ENCODE data around the gene DPYSL4. TPM values are rescaled to one million over a fixed set of nuclear protein-coding genes. Genes with fewer than 3 reads are reported as not detected.

DPYSL4 gene
- total RNA-seq, 2 experiments from 2014 or later: 20.9 to 23.2 TPM

DNA sequence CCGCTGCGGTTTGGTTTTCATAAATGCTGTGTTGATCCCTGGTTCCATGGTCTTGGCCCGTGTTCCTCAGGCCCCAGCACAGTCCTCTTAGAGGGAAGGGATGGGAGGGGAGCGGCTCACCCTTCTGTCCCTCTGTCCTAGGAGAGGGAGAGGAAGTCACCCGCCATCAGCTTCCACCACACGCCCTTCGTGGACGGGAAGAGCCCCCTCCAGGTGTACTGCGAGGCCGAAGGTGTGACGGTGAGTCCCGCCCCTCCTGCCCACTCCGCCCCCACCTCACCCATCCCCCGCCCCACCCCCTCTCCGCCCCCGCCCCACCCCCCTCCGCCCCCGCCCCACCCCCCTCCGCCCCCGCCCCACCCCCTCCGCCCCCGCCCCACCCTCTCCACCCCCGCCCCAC, 37.5 kb upstream of the DPYSL4 start:
- ChIA-PET POLR2A (no interaction called here), CTCF (no interaction called here)
- H3K4me1 Mint-ChIP-seq (ENCODE audit: low read depth): no peaks in the 10 kb centered on the region
- no peaks in the 10 kb centered on the region for H3K9me3 Mint-ChIP-seq
- ATAC-seq: peak; percentile 34
- no peaks in the 10 kb centered on the region for H3K27me3 Mint-ChIP-seq
- TF ChIP-seq, protein P1, sequence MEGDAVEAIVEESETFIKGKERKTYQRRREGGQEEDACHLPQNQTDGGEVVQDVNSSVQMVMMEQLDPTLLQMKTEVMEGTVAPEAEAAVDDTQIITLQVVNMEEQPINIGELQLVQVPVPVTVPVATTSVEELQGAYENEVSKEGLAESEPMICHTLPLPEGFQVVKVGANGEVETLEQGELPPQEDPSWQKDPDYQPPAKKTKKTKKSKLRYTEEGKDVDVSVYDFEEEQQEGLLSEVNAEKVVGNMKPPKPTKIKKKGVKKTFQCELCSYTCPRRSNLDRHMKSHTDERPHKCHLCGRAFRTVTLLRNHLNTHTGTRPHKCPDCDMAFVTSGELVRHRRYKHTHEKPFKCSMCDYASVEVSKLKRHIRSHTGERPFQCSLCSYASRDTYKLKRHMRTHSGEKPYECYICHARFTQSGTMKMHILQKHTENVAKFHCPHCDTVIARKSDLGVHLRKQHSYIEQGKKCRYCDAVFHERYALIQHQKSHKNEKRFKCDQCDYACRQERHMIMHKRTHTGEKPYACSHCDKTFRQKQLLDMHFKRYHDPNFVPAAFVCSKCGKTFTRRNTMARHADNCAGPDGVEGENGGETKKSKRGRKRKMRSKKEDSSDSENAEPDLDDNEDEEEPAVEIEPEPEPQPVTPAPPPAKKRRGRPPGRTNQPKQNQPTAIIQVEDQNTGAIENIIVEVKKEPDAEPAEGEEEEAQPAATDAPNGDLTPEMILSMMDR (IDR thresholded peaks at IDR 0.05): no peak
- no peaks in the 10 kb centered on the region for H3K36me3 Mint-ChIP-seq (ENCODE audit: low read depth)
- H3K27ac Mint-ChIP-seq: no peak overlapping the region
- no peak overlapping the region for H3K4me3 Mint-ChIP-seq
- DNase-seq: no peak
- intact Hi-C loops (cut with micrococcal nuclease): no loop called here

DNA sequence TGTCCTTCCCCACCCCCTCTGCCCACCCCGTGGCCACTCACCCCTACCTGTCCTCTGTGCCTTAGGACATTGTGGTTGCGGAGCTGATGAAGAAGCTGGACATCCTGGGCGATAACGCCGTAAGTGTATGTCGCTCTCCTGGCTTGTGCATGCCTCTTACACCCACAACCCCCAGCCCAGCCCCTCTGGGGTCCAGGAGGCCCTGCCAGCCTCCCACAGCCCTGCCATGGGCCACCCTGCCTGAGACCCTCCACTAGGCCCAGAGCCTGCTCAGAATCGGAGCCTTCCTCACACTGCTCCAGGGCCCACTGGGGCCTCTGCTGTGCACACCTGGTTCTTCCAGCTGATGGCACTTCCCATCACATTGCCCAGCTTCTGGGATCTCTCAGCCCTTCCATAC, 36.8 kb upstream of the DPYSL4 start:
- POLR2A ChIA-PET: no interaction called here
- no peak for ATAC-seq
- no peaks in the 10 kb centered on the region for H3K36me3 Mint-ChIP-seq (ENCODE audit: low read depth)
- no peak overlapping the region for H3K27ac Mint-ChIP-seq
- TF ChIP-seq, protein P1 (IDR thresholded peaks at IDR 0.05): no peak
- H3K9me3 Mint-ChIP-seq: no peaks in the 10 kb centered on the region
- CTCF ChIA-PET: no interaction called here
- no peak for DNase-seq
- H3K4me1 Mint-ChIP-seq (ENCODE audit: low read depth): no peaks in the 10 kb centered on the region
- intact Hi-C loops (cut with micrococcal nuclease): no loop called here
- H3K27me3 Mint-ChIP-seq: no peaks in the 10 kb centered on the region
- H3K4me3 Mint-ChIP-seq: no peak overlapping the region

DNA sequence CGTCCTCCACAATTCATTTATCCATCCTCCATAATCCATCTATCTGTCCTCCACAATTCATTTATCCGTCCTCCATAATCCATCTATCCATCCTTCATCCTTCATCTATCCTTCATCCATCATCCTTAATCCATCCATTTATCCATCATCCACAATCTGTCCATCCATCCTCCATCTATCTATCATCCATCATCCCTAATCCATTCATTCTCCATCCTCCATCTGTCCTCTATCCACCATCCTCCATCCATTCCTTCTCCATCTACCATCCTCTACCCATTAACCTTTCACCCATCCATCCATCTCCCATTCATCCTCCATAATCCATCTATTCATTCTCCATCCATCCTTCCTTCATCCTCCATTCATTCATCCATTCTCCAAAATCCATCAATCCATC, 36.0 kb upstream of the DPYSL4 start:
- Mint-ChIP-seq H3K9me3 (no peaks in the 10 kb centered on the region), H3K27me3 (no peaks in the 10 kb centered on the region), H3K27ac (no peak overlapping the region), H3K4me3 (no peak overlapping the region), H3K4me1 (ENCODE audit: low read depth) (no peaks in the 10 kb centered on the region), H3K36me3 (ENCODE audit: low read depth) (no peaks in the 10 kb centered on the region)
- ATAC-seq (no peak), DNase-seq (no peak)
- POLR2A ChIA-PET: no interaction called here
- CTCF ChIA-PET: no interaction called here
- TF ChIP-seq, protein P1 (IDR thresholded peaks at IDR 0.05): no peak
- intact Hi-C loops (cut with micrococcal nuclease): no loop called here

DNA sequence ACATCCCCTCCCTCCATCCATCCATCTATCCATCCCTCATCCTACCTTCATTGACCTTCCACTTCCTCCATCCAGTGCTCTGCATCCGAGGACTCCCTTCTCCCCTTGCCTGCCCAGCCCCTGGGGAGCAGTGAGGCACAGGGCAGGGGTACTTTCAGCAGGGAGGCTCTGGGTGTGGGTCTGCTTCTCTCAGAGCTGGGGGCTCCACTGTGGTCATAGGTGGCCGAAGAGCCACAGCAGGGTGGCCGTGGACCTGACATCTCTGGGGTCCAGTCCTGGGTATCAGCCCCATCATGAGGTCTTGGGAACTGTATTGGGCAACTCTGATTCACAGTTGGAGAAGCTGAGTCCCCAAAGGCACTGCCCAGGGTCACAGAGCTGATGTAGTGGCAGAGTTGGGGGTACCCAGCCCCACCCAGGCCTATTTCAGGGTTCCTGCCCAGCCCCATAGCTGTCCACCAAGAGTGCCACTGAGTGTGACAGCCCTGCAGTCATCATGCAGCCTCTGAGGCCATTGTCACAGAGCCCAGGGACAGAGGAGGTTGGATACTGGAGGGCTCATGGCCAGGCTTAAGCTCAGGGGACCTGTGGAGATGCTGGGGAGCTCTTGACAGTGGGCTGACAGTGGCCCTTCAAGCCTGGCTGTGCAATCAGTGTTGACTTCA, 35.3 kb upstream of the DPYSL4 start:
- H3K4me3 Mint-ChIP-seq: no peak overlapping the region
- H3K27ac Mint-ChIP-seq: no peak overlapping the region
- ChIA-PET POLR2A (no interaction called here), CTCF (interaction anchor here (1.4 kb wide), 1 partner anchor 9 kb away, joined by 5 read pairs; no protein-coding TSS in a partner anchor)
- H3K4me1 Mint-ChIP-seq (ENCODE audit: low read depth): no peaks in the 10 kb centered on the region
- H3K36me3 Mint-ChIP-seq (ENCODE audit: low read depth): no peaks in the 10 kb centered on the region
- DNase-seq: no peak
- intact Hi-C loops (cut with micrococcal nuclease): no loop called here
- no peaks in the 10 kb centered on the region for H3K9me3 Mint-ChIP-seq
- ATAC-seq: no peak
- TF ChIP-seq, protein P1 (IDR thresholded peaks at IDR 0.05): no peak
- no peaks in the 10 kb centered on the region for H3K27me3 Mint-ChIP-seq

- ATAC-seq: no peak
- H3K36me3 Mint-ChIP-seq (ENCODE audit: low read depth): no peaks in the 10 kb centered on the region
- TF ChIP-seq, protein P1 (IDR thresholded peaks at IDR 0.05): no peak
- ChIA-PET CTCF (interaction anchor here (1.4 kb wide), 1 partner anchor 10 kb away, joined by 5 read pairs; no protein-coding TSS in a partner anchor), POLR2A (no interaction called here)
- H3K27me3 Mint-ChIP-seq: no peaks in the 10 kb centered on the region
- no peak overlapping the region for H3K27ac Mint-ChIP-seq
- H3K4me1 Mint-ChIP-seq (ENCODE audit: low read depth): no peaks in the 10 kb centered on the region
- H3K9me3 Mint-ChIP-seq: no peaks in the 10 kb centered on the region
- H3K4me3 Mint-ChIP-seq: no peak overlapping the region
- DNase-seq: no peak
- intact Hi-C loops (cut with micrococcal nuclease): no loop called here
Measured at GRCh38 chr10:132151951-132152505, 34.7 kb upstream of the DPYSL4 start.
